ENCODE data around the gene SLC5A10.
A peak's percentile ranks its signal among the peaks of the same experiment; 100 is the strongest.
"Not testable (repeated sequence)": the region's sequence is repeated elsewhere in the genome, so short reads cannot be mapped to it uniquely, and the experiment has no call there.

SLC5A10 gene

GRCh38 chr17:18948476-18949006 lies 3.4 kb upstream of the SLC5A10 start:
- DNase-seq, result no peak

- DNase-seq, result no peak
These were observed 2.4 kb upstream of the SLC5A10 start for GRCh38 chr17:18949566-18949965.

- DNase-seq, result no peak
These were observed 1.6 kb upstream of the SLC5A10 start for GRCh38 chr17:18950346-18950745.

DNA sequence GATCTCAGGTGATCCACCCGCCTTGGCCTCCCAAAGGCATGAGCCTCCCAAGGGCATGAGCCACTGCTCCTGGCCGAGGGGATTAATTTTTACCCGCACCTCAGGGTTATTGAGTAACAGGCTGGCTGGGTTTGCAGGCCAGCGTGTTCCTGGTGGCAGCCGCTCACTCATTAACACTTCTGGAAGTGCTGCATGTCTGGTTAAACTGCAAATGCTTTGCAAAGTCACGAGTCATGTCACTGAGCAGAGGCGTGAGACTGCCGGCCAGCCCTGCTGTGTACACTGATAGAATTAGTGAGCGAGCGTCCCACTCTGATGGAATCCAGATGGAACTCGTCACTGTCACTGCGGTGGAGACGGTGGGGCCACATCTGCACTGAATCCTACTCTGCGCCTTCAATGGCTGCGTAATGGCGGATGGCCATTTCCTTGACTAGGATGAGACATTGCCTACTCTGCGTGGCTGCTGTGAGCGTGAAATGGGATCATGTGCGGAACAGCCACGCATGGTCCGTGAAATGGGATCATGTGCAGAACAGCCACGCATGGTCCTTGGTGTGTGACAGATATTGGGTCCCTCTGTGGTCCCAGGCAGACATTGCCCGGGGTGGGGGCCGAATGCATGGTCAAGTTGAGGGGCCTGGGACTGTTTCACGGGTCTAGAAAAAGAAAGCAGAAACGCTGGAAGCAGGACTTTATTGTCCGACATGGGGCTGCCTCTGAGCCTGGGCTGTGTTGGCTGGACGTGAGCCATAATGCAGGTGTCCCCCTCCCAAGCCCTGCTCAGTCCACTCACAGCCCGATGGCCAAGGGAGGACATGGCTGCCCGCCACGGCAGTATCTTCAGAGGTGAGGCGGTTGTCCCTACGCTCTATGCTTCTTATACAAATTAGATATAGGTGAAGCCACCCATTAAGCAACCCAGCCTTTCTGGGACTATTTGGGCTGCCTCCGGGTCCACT lies 740 bp upstream of the SLC5A10 start:
- no peak for DNase-seq

- DNase-seq, result no peak
These were observed 1.3 kb downstream of the SLC5A10 start for GRCh38 chr17:18953231-18953728.

- no peak for DNase-seq
These were observed 2.4 kb downstream of the SLC5A10 start for GRCh38 chr17:18954321-18954720.

- no peak for DNase-seq
These were observed 3.0 kb downstream of the SLC5A10 start for GRCh38 chr17:18955009-18955408.

DNA sequence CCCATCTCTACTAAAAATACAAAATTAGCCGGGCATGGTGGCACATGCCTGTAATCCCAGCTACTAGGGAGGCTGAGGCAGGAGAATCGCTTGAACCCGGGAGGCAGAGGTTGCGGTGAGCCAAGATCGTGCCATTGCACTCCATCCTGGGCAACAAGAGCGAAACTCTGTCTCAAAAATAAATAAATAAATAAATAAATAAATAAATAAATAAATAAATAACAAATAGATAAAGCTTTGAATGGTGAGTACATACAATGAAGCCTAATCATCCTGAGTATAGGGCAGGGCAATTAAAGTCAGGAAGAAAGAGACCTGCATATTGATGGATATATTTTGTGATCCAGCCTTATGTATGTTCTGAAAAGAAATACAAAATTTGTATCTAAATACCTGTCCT lies 4.1 kb downstream of the SLC5A10 start:
- not testable (repeated sequence) for DNase-seq

GRCh38 chr17:18956581-18956980 lies 4.6 kb downstream of the SLC5A10 start:
- no peak for DNase-seq

- DNase-seq, result no peak
These were observed 5.9 kb downstream of the SLC5A10 start for GRCh38 chr17:18957831-18958230.

DNA sequence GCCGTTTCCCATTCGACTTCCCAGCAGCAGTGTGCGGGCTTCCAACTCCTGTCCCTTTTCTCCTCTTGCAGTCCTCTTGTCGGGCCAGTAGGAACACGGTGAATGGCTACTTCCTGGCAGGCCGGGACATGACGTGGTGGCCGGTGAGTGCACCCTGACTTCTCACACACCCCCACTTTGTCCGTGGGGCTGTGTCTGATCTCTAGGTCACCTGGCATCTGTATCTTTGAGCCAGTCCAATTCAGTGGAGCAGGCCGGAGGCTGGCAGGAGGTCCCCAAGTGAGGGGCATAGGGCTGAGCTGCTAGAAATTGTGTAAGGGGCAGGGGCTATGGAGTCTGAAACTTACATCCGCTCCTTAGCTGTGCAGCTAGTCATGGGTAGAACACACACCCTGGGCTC lies 6.6 kb downstream of the SLC5A10 start:
- DNase-seq, result no peak

DNA sequence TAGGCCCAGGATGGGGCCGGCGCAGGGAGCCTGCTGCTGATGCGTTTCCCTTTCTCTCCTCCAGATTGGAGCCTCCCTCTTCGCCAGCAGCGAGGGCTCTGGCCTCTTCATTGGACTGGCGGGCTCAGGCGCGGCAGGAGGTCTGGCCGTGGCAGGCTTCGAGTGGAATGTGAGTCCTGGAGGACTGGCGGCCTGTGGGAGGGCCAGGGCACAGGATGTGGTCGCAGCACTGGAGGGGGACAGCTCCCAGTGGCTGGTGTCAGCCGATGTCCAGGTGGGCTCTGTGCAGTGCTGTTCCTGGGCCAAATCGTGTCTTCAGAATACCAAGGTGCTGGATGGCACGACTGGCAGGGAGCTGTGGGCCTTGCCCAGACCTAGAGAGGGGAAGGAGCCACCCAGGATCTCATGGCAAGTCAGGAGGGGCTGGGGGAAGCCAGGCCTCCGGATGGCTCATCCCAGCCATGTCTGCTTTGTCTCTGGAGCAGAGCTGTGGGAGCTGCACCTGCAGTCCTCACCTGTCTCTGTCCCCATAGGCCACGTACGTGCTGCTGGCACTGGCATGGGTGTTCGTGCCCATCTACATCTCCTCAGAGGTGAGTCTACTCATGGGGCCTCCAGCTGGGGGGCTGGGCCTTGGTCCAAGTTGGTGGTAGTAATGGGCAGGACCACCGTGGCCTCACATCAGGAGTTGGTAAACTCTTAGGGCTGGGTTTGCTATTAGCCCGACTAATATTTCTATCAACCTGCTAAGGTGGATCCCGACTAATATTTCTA lies 7.3 kb downstream of the SLC5A10 start:
- DNase-seq, result no peak

GRCh38 chr17:18959845-18960240 lies 7.9 kb downstream of the SLC5A10 start:
- DNase-seq, result no peak

- DNase-seq, result no peak
These were observed 8.3 kb downstream of the SLC5A10 start for GRCh38 chr17:18960241-18960665.

- peak; percentile 79 for DNase-seq
These were observed 9.0 kb downstream of the SLC5A10 start for GRCh38 chr17:18960803-18961511.

- peak; percentile 15 for DNase-seq
These were observed 9.9 kb downstream of the SLC5A10 start for GRCh38 chr17:18961634-18962493.

GRCh38 chr17:18962494-18962815 lies 10.5 kb downstream of the SLC5A10 start:
- DNase-seq, result no peak

- DNase-seq, result no peak
These were observed 11.4 kb downstream of the SLC5A10 start for GRCh38 chr17:18963126-18964017.

DNA sequence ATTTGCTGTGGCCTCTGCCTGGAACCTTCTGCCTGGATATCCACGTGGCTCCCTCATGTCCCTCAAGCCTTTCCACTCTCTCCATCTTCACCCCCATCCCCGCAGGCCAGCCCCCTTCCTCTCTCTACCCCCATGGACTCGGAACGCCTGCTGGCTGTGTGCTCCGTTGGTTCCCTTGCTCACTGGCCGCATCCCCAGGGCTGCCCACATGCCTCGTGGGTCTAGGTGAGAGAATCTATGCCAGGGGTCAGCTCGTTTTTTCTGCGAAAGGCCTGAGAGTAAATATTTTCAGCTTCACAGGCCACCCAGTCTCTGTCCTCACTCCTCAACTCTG lies 12.0 kb downstream of the SLC5A10 start:
- no peak for DNase-seq

DNA sequence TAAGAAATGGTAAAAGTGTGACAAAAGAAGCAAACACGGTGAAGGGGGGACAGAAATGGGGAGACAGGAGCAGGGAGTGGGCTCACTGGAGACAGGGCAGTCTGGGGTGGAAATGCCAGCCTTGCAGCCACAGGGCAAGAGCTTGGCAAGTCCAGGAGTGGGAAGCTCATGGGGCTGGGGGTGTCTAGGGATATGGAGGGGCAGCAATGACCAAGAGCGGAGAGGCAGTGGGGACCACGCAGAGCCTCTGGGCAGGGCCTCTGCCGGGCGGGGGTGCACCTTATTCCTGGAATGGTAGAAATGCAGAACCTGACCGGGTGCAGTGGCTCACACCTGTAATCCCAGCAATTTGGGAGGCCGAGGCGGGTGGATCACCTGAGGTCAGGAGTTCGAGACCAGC lies 12.6 kb downstream of the SLC5A10 start:
- no peak for DNase-seq
